IMR-90 (cell line): ENCODE measurements around the gene GYPB.
"Not testable (repeated sequence)": the region's sequence is repeated elsewhere in the genome, so short reads cannot be mapped to it uniquely, and the experiment has no call there.

Experiments used
- CHD1 ChIP-seq: IDR thresholded peaks from 2 replicates; pipeline ENCODE4 v1.6.1; 2012; ENCODE audit warnings: low read depth, low read length, improper control_type of control experiment
- CTCF ChIP-seq: conservative IDR thresholded peaks from 2 replicates; pipeline ENCODE4 v1.5.1; 2012; ENCODE audit warnings: mild to moderate bottlenecking, low read depth, low read length, improper control_type of control experiment
- MXI1 ChIP-seq: IDR thresholded peaks from 2 replicates; pipeline ENCODE4 v1.6.1; 2012; ENCODE audit warnings: low read depth, mild to moderate bottlenecking, low read length, moderate library complexity, borderline replicate concordance
- RAD21 ChIP-seq: IDR thresholded peaks from 2 replicates; pipeline ENCODE4 v1.6.1; 2012; ENCODE audit warnings: low read length, improper control_type of control experiment
- RCOR1 ChIP-seq: IDR thresholded peaks from 2 replicates; pipeline ENCODE4 v1.6.1; 2012; ENCODE audit warnings: mild to moderate bottlenecking, low read length, improper control_type of control experiment; ENCODE audit not compliant: insufficient replicate concordance
- TF ChIP-seq, protein P1 (sequence below): fragments of 150-350 bp; IDR thresholded peaks from 2 replicates; pipeline ENCODE4 v1.6.1; 2016; ENCODE audit warnings: low read depth, mild to moderate bottlenecking, low read length, moderate library complexity, borderline replicate concordance

DNA sequence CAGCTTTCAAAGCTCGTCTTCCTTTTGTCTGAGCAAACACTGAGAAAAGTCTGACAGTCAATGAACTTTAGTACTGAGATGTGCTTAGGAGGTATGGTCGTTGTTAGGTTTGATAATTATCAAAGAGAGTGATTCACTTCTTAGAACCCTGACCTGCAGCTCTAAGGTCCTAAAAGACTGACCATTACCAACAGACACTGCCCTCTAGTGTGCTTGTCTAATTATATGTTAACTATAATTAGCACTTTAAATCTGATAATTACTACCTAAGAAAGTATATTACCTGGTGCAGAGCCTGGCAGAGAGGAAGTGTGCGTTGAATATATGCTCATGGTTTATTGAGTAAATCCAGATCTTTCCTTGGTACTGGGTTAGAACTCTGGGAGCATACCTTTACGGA is 38.4 kb downstream of the GYPB start:
- TF ChIP-seq, protein P1, sequence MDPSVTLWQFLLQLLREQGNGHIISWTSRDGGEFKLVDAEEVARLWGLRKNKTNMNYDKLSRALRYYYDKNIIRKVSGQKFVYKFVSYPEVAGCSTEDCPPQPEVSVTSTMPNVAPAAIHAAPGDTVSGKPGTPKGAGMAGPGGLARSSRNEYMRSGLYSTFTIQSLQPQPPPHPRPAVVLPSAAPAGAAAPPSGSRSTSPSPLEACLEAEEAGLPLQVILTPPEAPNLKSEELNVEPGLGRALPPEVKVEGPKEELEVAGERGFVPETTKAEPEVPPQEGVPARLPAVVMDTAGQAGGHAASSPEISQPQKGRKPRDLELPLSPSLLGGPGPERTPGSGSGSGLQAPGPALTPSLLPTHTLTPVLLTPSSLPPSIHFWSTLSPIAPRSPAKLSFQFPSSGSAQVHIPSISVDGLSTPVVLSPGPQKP, result not testable (repeated sequence)
- not testable (repeated sequence) for TF ChIP-seq CHD1, MXI1, CTCF, RCOR1, RAD21
